Measurements from ENCODE around the gene DCAF5. TPM values are rescaled to one million over a fixed set of nuclear protein-coding genes. Genes with fewer than 3 reads are reported as not detected.
"Not testable (repeated sequence)": the region's sequence is repeated elsewhere in the genome, so short reads cannot be mapped to it uniquely, and the experiment has no call there.

Gene DCAF5
- total RNA-seq, 1 donor from 2014 or later: 92.5 TPM

GRCh38 chr14:69027242-69027913, 125.5 kb downstream of the DCAF5 start:
- Mint-ChIP-seq H3K27me3 (no peaks in the 10 kb centered on the region), H3K4me3 (ENCODE audit: low read depth) (no peak overlapping the region), H3K9me3 (ENCODE audit: low read depth) (no peaks in the 10 kb centered on the region), H3K4me1 (ENCODE audit: low read depth) (no peaks in the 10 kb centered on the region), H3K27ac (no peak overlapping the region), H3K36me3 (ENCODE audit: insufficient read depth) (no peaks in the 10 kb centered on the region)
- DNase-seq (ENCODE audit: low spot score, unreplicated experiment): no peak
- no peak for TF ChIP-seq CTCF (IDR thresholded peaks at IDR 0.05; ENCODE audit: unreplicated experiment)

GRCh38 chr14:69023035-69023434, 129.9 kb downstream of the DCAF5 start:
- no peaks in the 10 kb centered on the region for H3K4me1 Mint-ChIP-seq (ENCODE audit: low read depth)
- H3K27ac Mint-ChIP-seq: no peak overlapping the region
- H3K4me3 Mint-ChIP-seq (ENCODE audit: low read depth): no peak overlapping the region
- no peaks in the 10 kb centered on the region for H3K9me3 Mint-ChIP-seq (ENCODE audit: low read depth)
- H3K27me3 Mint-ChIP-seq: no peaks in the 10 kb centered on the region
- H3K36me3 Mint-ChIP-seq (ENCODE audit: insufficient read depth): no peaks in the 10 kb centered on the region
- TF ChIP-seq CTCF (IDR thresholded peaks at IDR 0.05; ENCODE audit: unreplicated experiment): no peak
- no peak for DNase-seq (ENCODE audit: low spot score, unreplicated experiment)

GRCh38 chr14:69022093-69022492, 130.8 kb downstream of the DCAF5 start:
- not testable (repeated sequence) for H3K36me3 Mint-ChIP-seq (ENCODE audit: insufficient read depth); H3K9me3 Mint-ChIP-seq (ENCODE audit: low read depth); H3K4me3 Mint-ChIP-seq (ENCODE audit: low read depth); H3K4me1 Mint-ChIP-seq (ENCODE audit: low read depth); H3K27me3 Mint-ChIP-seq; DNase-seq (ENCODE audit: low spot score, unreplicated experiment); H3K27ac Mint-ChIP-seq

GRCh38 chr14:69017706-69018105, 135.2 kb downstream of the DCAF5 start:
- TF ChIP-seq CTCF (IDR thresholded peaks at IDR 0.05; ENCODE audit: unreplicated experiment): no peak
- H3K27ac Mint-ChIP-seq: no peak overlapping the region
- H3K36me3 Mint-ChIP-seq (ENCODE audit: insufficient read depth): no peaks in the 10 kb centered on the region
- H3K27me3 Mint-ChIP-seq: no peaks in the 10 kb centered on the region
- no peak for DNase-seq (ENCODE audit: low spot score, unreplicated experiment)
- no peaks in the 10 kb centered on the region for H3K9me3 Mint-ChIP-seq (ENCODE audit: low read depth)
- no peak overlapping the region for H3K4me3 Mint-ChIP-seq (ENCODE audit: low read depth)
- peaks cover 5% of the 10 kb centered on the region for H3K4me1 Mint-ChIP-seq (ENCODE audit: low read depth)

GRCh38 chr14:69014829-69015259, 138.1 kb downstream of the DCAF5 start:
- H3K4me1 Mint-ChIP-seq (ENCODE audit: low read depth): peaks cover 5% of the 10 kb centered on the region
- no peaks in the 10 kb centered on the region for H3K27me3 Mint-ChIP-seq
- H3K36me3 Mint-ChIP-seq (ENCODE audit: insufficient read depth): no peaks in the 10 kb centered on the region
- H3K9me3 Mint-ChIP-seq (ENCODE audit: low read depth): no peaks in the 10 kb centered on the region
- DNase-seq (ENCODE audit: low spot score, unreplicated experiment): no peak
- no peak overlapping the region for H3K4me3 Mint-ChIP-seq (ENCODE audit: low read depth)
- TF ChIP-seq CTCF (IDR thresholded peaks at IDR 0.05; ENCODE audit: unreplicated experiment): no peak
- no peak overlapping the region for H3K27ac Mint-ChIP-seq
